Aortic smooth muscle cell (primary cell): Measurements from ENCODE around the gene POLR1D. TPM values are rescaled to one million over a fixed set of nuclear protein-coding genes. Genes with fewer than 3 reads are reported as not detected.

ENCODE experiments used
- total RNA-seq: library from RNA; depleted of rRNA; stranded (reverse); fragments of >200 nt; gene quantifications from 2 replicates; pipeline ENCODE4 v1.2.3, GENCODE V29; 2014

Gene POLR1D, protein sequence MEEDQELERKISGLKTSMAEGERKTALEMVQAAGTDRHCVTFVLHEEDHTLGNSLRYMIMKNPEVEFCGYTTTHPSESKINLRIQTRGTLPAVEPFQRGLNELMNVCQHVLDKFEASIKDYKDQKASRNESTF
- total RNA-seq = 52.8 and 63.3 TPM in 2 replicates

GRCh38 chr13:27621366-27622101, at the start of gene POLR1D:
Gene POLR1D (plus strand): TSS chr13:27621892. CDS start chr13:27621984, 92 bp downstream.

DNA sequence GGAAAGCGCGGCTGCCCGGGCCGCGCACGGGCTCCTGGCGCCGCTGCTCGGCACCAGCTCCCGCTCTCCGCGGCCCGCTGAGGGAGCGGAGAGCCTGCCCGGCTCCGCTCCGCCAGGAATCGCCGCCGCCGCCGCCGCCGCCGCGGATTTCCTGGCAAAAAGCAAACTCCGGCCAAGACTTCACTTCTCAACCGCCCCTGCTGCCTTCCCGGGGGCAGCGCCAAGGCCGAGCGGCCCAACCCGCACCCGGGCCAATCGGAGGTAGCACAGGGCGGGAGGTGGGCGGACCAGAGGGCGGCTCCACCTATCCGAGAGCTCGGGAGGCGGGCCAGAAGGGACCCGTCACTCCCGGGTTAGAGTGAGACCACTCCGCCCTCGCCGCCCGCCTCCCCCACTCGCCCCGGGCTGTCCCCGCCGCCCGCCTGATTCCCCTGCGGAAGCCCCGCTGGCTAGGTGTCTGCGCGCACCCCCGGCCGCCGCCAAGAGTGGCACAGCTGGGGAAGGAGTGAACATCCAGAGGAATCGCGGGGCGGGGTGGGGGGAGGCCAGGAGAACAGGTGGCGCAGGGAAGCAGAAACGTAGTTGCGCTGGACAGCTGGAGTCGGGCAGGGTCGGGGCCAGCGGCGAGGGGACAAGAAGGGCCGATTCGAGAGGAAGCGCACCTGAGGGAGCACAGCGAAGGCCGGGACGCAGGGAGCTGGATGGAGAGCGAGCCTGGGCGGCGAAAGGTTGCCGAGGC, 1.1 kb upstream of the POLR1D start, which contains the start of gene LNX2:
Gene LNX2, minus strand, starts transcription at position 153 of the 739 bp plus-strand sequence. CDS start 38,826 bp downstream, outside the sequence.

Other genes with a start within 250 kb of the POLR1D start
- 86.0 and 110 TPM in 2 replicates for gene GTF3A, start 197.3 kb upstream of the POLR1D start, total RNA-seq
- gene MTIF3, start 171.3 kb upstream of the POLR1D start, total RNA-seq = 60.4 and 69.3 TPM in 2 replicates
- gene LNX2, start 1.4 kb upstream of the POLR1D start, total RNA-seq = 7.8 and 10.6 TPM in 2 replicates
- gene GSX1, start 170.6 kb downstream of the POLR1D start, total RNA-seq = not detected in 2 replicates